Common myeloid progenitor, CD34-positive (primary cell): ENCODE results near the gene COL27A1.

Source experiments
- CTCF ChIA-PET: fragments of 350-600 bp; sonication (Branson Sonifier 250); formaldehyde crosslinking; loops from one replicate; lab custom pipeline; 2021; ENCODE audit warnings: antibody characterized with exemption; lab: Charles Lee
- POLR2A ChIA-PET: fragments of 350-600 bp; sonication (Branson Sonifier 250); formaldehyde crosslinking; loops from one replicate; lab custom pipeline; 2021; ENCODE audit warnings: antibody characterized with exemption; lab: Charles Lee
- DNase-seq, 3 donors: peaks; one replicate each; pipeline versions ENCODE4 v3.0.0 to v3.0.0-alpha.2; 2013
- H3K27ac ChIP-seq, 2 experiments: 1 replicate in 1 of 2; 2 replicates in 1 of 2; pipeline ENCODE4 v1.7.0; 2013; ENCODE audit warnings: inconsistent platforms in 2 of 2, low read length in 2 of 2, mild to moderate bottlenecking in 2 of 2, low read depth in 1 of 2, moderate library complexity in 1 of 2; ENCODE audit not compliant: severe bottlenecking in 2 of 2, insufficient read depth in 1 of 2, poor library complexity in 1 of 2
- H3K27me3 ChIP-seq, 5 experiments: replicated peaks in 2 of 5; 1 replicate in 3 of 5; 2 replicates in 2 of 5; pipeline versions ENCODE4 v1.6.1 to v1.7.0; 2013; ENCODE audit warnings: low read length in 4 of 5, mild to moderate bottlenecking in 2 of 5, moderate library complexity in 2 of 5, inconsistent platforms in 1 of 5; ENCODE audit not compliant: insufficient read depth in 5 of 5, control insufficient read depth in 4 of 5
- H3K36me3 ChIP-seq, 4 experiments: 1 replicate in 2 of 4; 2 replicates in 2 of 4; pipeline versions ENCODE4 v1.6.1 to v1.7.0; 2013; ENCODE audit warnings: low read length in 3 of 4, control low read depth in 1 of 4, mild to moderate bottlenecking in 1 of 4; ENCODE audit not compliant: control insufficient read depth in 4 of 4, insufficient read depth in 4 of 4
- H3K4me1 ChIP-seq, 4 experiments: 1 replicate in 3 of 4; 2 replicates in 1 of 4; pipeline versions ENCODE4 v1.6.1 to v1.7.1; 2013; ENCODE audit warnings: low read length in 3 of 4, mild to moderate bottlenecking in 3 of 4, control low read depth in 1 of 4, inconsistent platforms in 1 of 4, moderate library complexity in 1 of 4; ENCODE audit not compliant: control insufficient read depth in 4 of 4, insufficient read depth in 4 of 4; ENCODE audit errors: control extremely low read depth in 1 of 4
- H3K4me3 ChIP-seq, 7 experiments: 1 replicate in 4 of 7; 2 replicates in 3 of 7; pipeline versions ENCODE4 v1.5.1 to v1.7.0; 2013; ENCODE audit warnings: mild to moderate bottlenecking in 7 of 7, low read length in 6 of 7, moderate library complexity in 6 of 7, inconsistent platforms in 2 of 7, low read depth in 2 of 7, control low read depth in 1 of 7; ENCODE audit not compliant: insufficient read depth in 4 of 7, control insufficient read depth in 1 of 7; ENCODE audit errors: extremely low read depth in 1 of 7
- H3K9me3 ChIP-seq, 5 experiments: 1 replicate in 4 of 5; 2 replicates in 1 of 5; pipeline versions ENCODE4 v1.6.1 to v1.7.1; 2013; ENCODE audit warnings: low read length in 4 of 5, mild to moderate bottlenecking in 2 of 5, inconsistent platforms in 1 of 5, low read depth in 1 of 5, moderate library complexity in 1 of 5; ENCODE audit not compliant: control insufficient read depth in 4 of 5, insufficient read depth in 2 of 5; ENCODE audit errors: control extremely low read depth in 1 of 5
- WGBS: methylation state at CpG from one replicate; pipeline ENCODE4 v1.1.5; 2013; ENCODE audit not compliant: insufficient coverage; 5-methylcytosine and 5-hydroxymethylcytosine counted together

Gene COL27A1

DNA sequence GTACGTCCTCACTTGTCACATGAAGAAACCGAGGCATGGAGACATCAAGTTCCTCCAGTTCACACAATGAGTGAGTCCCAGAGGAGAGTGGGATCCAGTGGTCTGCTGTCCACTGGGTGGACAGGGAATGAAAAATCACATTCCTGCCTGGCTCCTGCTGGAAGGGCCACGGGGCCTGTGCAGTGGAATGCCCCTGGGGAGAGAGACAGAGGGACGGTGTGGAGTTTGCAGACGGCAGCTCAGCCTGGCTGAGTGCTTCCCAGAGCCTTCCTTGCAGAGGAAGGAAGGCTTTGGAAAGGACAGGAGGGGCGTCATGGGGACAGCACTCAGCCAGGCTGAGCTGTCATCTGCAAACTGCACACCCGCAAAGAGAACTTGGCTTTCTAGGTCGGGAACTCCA is 74.7 kb downstream of the COL27A1 start:
- no peaks in the 10 kb centered on the region for H3K9me3 ChIP-seq
- H3K4me3 ChIP-seq = no peak overlapping the region
- no peak for DNase-seq
- 96% methylated on average over 6 of the region's 8 CpGs for WGBS
- peaks cover 0 to 2% (median 0%) of the 10 kb centered on the region in 4 experiments for H3K4me1 ChIP-seq
- CTCF ChIA-PET = interaction anchor here (1.9 kb wide), 1 partner anchor 9 kb away, joined by 5 read pairs; no protein-coding TSS in a partner anchor
- H3K27ac ChIP-seq = no peak overlapping the region
- POLR2A ChIA-PET = no interaction called here
- H3K36me3 ChIP-seq = no peaks in the 10 kb centered on the region
- peaks cover 0 to 2% (median 0%) of the 10 kb centered on the region in 5 experiments for H3K27me3 ChIP-seq

- Histone ChIP-seq H3K4me3 (no peak overlapping the region), H3K27me3 (peaks cover 0 to 2% (median 0%) of the 10 kb centered on the region in 5 experiments), H3K27ac (no peak overlapping the region), H3K36me3 (no peaks in the 10 kb centered on the region), H3K9me3 (no peaks in the 10 kb centered on the region), H3K4me1 (peaks cover 0 to 5% (median 0%) of the 10 kb centered on the region in 4 experiments)
- ChIA-PET CTCF (interaction anchor here (0.8 to 1.9 kb wide), 2 partner anchors 8 to 76 kb away, joined by 3 to 5 read pairs; partner anchors contain the start of gene COL27A1), POLR2A (no interaction called here)
- WGBS = 79% methylated on average over 6 of the region's 6 CpGs
- DNase-seq = no peak
These were observed 75.9 kb downstream of the COL27A1 start for GRCh38 chr9:114231273-114231672.

DNA sequence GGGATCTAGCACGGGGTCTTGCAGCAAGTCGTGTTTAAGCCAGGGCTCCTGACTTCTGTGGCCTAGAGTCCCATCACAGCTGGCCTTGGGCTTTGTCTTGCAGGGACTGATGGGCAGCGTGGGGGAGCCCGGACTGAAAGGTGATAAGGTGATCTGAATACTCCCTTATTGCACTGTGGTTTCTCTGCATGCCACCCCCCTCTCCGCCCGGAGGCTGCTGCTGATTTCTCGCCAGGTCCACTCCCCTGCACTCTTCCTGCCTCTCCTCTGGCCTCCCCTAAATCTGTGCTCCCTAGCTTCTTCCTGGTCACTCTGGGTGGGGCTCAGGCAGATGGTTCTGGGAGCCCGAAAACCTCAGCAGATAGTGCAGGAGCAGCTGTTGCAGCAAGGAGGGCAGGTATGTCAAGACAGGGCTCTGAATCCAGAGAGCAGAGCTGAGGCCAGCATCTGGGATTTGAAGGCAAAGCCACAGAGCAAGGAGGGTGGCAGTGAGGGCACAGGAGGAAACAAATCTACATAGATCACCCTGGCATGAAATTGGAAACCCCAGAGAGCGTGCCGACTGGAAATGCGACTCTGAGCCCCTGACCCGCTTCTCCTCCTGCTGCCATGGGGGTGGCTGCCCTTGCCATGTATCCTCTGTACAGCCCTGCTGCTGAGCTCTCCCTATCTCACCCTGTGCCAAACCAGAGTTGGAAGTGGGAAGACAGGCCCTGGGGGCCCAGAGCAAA is 76.5 kb downstream of the COL27A1 start:
- Histone ChIP-seq H3K9me3 (no peaks in the 10 kb centered on the region), H3K27me3 (peaks cover 0 to 2% (median 0%) of the 10 kb centered on the region in 5 experiments), H3K27ac (no peak overlapping the region), H3K4me3 (no peak overlapping the region), H3K4me1 (peaks cover 0 to 5% (median 0%) of the 10 kb centered on the region in 4 experiments), H3K36me3 (no peaks in the 10 kb centered on the region)
- no peak for DNase-seq
- ChIA-PET CTCF (interaction anchor here (0.8 to 1.9 kb wide), 2 partner anchors 7 to 77 kb away, joined by 3 to 5 read pairs; partner anchors contain the start of gene COL27A1), POLR2A (no interaction called here)
- 98% methylated on average over 12 of the region's 12 CpGs for WGBS

- ChIA-PET POLR2A (no interaction called here), CTCF (no interaction called here)
- no peak for DNase-seq
These were observed 78.3 kb downstream of the COL27A1 start for GRCh38 chr9:114233491-114234185.

GRCh38 chr9:114235033-114235661 is 79.8 kb downstream of the COL27A1 start:
- DNase-seq = peak; percentile 7 to 55 (median 35)
- CTCF ChIA-PET = interaction anchor here (0.6 kb wide), 1 partner anchor 106 kb away, joined by 3 read pairs; no protein-coding TSS in a partner anchor
- no peak overlapping the region for H3K27ac ChIP-seq
- POLR2A ChIA-PET = no interaction called here
- no peaks in the 10 kb centered on the region for H3K9me3 ChIP-seq
- H3K27me3 ChIP-seq = peaks cover 0 to 2% (median 0%) of the 10 kb centered on the region in 5 experiments
- no peak overlapping the region for H3K4me3 ChIP-seq
- H3K36me3 ChIP-seq = no peaks in the 10 kb centered on the region
- peaks cover 0 to 6% (median 0%) of the 10 kb centered on the region in 4 experiments for H3K4me1 ChIP-seq
- 41% methylated on average over 11 of the region's 16 CpGs for WGBS

More at GRCh38 chr9:114233491-114234185, 78.3 kb downstream of the COL27A1 start:
- WGBS = 99% methylated on average over 7 of the region's 10 CpGs
- Histone ChIP-seq H3K27ac (no peak overlapping the region), H3K36me3 (no peaks in the 10 kb centered on the region), H3K27me3 (peaks cover 0 to 2% (median 0%) of the 10 kb centered on the region in 5 experiments), H3K4me1 (peaks cover 0 to 5% (median 0%) of the 10 kb centered on the region in 4 experiments), H3K9me3 (no peaks in the 10 kb centered on the region), H3K4me3 (no peak overlapping the region)

- peaks cover 0 to 17% (median 2%) of the 10 kb centered on the region in 4 experiments for H3K4me1 ChIP-seq
- no peak overlapping the region for H3K4me3 ChIP-seq
- ChIA-PET POLR2A (no interaction called here), CTCF (interaction anchor here (0.7 to 2.0 kb wide), 4 partner anchors 11 to 54 kb away, joined by 3 to 4 read pairs (median 4); no protein-coding TSS in a partner anchor)
- H3K36me3 ChIP-seq = no peaks in the 10 kb centered on the region
- DNase-seq = no peak
- no peak overlapping the region for H3K27ac ChIP-seq
- 94% methylated on average over 7 of the region's 12 CpGs for WGBS
- H3K27me3 ChIP-seq = peaks cover 0 to 2% (median 0%) of the 10 kb centered on the region in 5 experiments
- no peaks in the 10 kb centered on the region for H3K9me3 ChIP-seq
These were observed 81.2 kb downstream of the COL27A1 start for GRCh38 chr9:114236391-114237138.
